HEK293 (cell line): ENCODE measurements around the gene SUPT4H1.

ENCODE experiments used
- BCL6B ChIP-seq: fragments of 450-650 bp; formaldehyde crosslinking; IDR thresholded peaks from 2 replicates; pipeline ENCODE4 v1.5.1; 2017; ENCODE audit warnings: missing biosample characterization, missing genetic modification characterization
- CTCF ChIP-seq: fragments of 450-650 bp; formaldehyde crosslinking; IDR thresholded peaks from 2 replicates; pipeline ENCODE4 v1.5.1; 2016; ENCODE audit warnings: missing biosample characterization, missing genetic modification characterization
- TRIM28 ChIP-seq: IDR thresholded peaks from 2 replicates; pipeline ENCODE4 v1.6.1; 2011; ENCODE audit warnings: low read length, control low read depth, borderline replicate concordance
- ZBTB8A ChIP-seq: fragments of 450-650 bp; formaldehyde crosslinking; IDR thresholded peaks from 2 replicates; pipeline ENCODE4 v1.5.1; 2016; ENCODE audit warnings: missing biosample characterization, missing genetic modification characterization
- ZFP3 ChIP-seq: fragments of 450-650 bp; formaldehyde crosslinking; IDR thresholded peaks from 2 replicates; pipeline ENCODE4 v1.5.1; 2016; ENCODE audit warnings: low read depth, missing biosample characterization, missing genetic modification characterization
- ZNF121 ChIP-seq: fragments of 450-650 bp; formaldehyde crosslinking; IDR thresholded peaks from 2 replicates; pipeline ENCODE4 v1.5.1; 2016; ENCODE audit warnings: missing biosample characterization, missing genetic modification characterization
- ZNF221 ChIP-seq: fragments of 450-650 bp; formaldehyde crosslinking; IDR thresholded peaks from 2 replicates; pipeline ENCODE4 v1.5.1; 2017; ENCODE audit warnings: missing biosample characterization, missing genetic modification characterization, borderline replicate concordance
- ZXDB ChIP-seq: fragments of 450-650 bp; formaldehyde crosslinking; IDR thresholded peaks from 2 replicates; pipeline ENCODE4 v1.5.1; 2016; ENCODE audit warnings: missing biosample characterization, missing genetic modification characterization

- no peak for TF ChIP-seq ZBTB8A
- TF ChIP-seq ZNF121 (tag by site-specific recombination), result no peak
- TF ChIP-seq ZNF221 (tag by site-specific recombination), result no peak
- no peak for TF ChIP-seq ZFP3
- TF ChIP-seq CTCF (tag by site-specific recombination), result no peak
- TF ChIP-seq ZXDB (tag by site-specific recombination), result no peak
- no peak for TF ChIP-seq BCL6B (tag by site-specific recombination)
- TF ChIP-seq TRIM28, result no peak
Observed at GRCh38 chr17:58304750-58305486, 47.1 kb downstream of the SUPT4H1 start.
